GM12873 (cell line): ENCODE data around the gene MYBPH.

ENCODE experiments used
- TF ChIP-seq, protein P1 (sequence below): IDR thresholded peaks from 2 replicates; pipeline ENCODE4 v1.5.1; 2012; ENCODE audit warnings: low read depth, mild to moderate bottlenecking, moderate library complexity, low read length, control low read depth; ENCODE audit not compliant: insufficient read depth; ENCODE audit errors: missing control alignments

The MYBPH gene

DNA sequence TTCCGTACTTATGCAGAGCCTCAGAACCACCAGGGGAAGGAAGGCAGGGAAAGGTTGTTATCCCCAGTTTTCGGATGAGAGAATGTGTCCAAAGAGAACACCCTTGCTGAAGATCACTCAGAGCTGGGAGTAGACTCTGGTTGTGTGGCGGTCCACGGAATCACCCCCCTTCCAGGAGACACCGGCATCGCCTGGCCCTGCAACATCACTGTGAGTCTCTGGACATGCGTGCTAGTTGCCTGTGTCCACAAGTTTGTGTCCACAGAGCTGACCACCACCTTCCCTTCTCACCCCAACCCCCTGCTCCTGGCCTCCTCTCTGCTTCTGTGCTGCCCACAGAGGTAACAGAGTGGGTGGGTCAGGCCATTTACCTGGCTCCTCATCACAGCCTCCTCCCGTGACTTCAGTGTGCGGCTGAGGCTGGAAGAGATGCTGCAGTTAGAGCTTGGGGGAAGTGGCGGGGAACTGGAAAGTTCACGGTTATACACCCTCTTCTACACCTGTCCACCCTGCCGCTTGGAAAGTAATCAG, 7.3 kb downstream of the MYBPH start:
- TF ChIP-seq, protein P1, sequence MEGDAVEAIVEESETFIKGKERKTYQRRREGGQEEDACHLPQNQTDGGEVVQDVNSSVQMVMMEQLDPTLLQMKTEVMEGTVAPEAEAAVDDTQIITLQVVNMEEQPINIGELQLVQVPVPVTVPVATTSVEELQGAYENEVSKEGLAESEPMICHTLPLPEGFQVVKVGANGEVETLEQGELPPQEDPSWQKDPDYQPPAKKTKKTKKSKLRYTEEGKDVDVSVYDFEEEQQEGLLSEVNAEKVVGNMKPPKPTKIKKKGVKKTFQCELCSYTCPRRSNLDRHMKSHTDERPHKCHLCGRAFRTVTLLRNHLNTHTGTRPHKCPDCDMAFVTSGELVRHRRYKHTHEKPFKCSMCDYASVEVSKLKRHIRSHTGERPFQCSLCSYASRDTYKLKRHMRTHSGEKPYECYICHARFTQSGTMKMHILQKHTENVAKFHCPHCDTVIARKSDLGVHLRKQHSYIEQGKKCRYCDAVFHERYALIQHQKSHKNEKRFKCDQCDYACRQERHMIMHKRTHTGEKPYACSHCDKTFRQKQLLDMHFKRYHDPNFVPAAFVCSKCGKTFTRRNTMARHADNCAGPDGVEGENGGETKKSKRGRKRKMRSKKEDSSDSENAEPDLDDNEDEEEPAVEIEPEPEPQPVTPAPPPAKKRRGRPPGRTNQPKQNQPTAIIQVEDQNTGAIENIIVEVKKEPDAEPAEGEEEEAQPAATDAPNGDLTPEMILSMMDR, result no peak

- TF ChIP-seq, protein P1, result no peak
These were observed 7.8 kb downstream of the MYBPH start for GRCh38 chr1:203167913-203168200.

DNA sequence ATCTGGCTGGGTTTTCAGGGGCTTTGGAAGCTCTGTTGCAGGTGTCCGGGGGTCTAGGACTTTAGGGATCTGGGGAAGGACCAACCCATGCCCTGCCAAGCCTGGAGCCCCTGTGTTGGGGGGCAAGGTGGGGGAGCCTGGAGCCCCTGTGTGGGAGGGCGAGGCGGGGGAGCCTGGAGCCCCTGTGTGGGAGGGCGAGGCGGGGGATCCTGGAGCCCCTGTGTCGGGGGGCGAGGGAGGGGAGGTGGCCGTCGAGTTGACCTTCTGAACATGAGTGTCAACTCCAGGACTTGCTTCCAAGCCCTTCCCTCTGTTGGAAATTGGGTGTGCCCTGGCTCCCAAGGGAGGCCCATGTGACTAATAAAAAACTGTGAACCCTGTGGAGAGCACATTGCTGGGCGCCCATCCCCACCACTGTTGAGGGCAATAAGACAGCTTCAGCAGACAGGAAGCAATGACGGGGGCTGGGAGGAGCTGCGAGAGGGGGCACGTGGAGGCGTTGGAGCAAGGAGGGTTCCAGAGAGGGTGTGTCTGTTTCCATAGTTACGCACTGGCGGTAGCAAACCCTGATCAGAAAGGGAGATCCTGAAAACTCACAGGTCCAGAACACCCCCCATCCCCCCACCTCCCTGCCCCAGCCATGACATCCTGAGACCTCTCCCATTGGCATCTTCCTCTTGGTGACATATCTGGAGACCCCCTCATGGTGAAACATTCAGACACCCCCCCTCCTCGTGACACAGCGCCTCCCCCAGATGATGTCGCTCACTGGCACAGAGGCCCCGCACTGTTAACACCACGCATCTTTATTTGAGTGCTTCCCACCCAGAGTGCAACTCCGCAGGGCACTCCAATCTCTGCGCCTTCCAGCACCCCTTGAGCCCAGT, 8.4 kb downstream of the MYBPH start:
- TF ChIP-seq, protein P1, result no peak

DNA sequence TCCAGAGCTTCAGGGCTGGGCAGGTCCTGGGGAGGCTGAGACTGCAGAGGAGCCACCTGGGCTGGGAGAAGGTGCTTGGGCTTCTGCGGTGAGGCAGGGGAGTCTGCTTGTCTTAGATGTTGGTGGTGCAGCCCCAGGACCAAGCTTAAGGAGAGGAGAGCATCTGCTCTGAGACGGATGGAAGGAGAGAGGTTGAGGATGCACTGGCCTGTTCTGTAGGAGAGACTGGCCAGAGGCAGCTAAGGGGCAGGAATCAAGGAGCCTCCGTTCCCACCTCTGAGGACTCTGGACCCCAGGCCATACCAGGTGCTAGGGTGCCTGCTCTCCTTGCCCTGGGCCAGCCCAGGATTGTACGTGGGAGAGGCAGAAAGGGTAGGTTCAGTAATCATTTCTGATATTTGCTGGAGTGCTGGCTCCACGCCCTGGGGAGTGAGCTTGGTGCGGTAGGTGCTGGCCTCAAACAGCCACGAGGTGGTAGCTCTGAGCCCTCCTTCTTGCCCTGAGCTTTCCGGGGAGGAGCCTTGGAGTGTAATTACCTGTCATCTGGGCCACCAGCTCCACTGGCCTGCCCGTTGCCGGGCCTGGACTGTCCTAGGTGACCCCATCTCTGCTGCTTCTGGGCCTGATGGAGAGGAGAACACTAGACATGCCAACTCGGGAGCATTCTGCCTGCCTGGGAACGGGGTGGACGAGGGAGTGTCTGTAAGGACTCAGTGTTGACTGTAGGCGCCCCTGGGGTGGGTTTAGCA, 9.3 kb downstream of the MYBPH start:
- TF ChIP-seq, protein P1, result peak; percentile 45

DNA sequence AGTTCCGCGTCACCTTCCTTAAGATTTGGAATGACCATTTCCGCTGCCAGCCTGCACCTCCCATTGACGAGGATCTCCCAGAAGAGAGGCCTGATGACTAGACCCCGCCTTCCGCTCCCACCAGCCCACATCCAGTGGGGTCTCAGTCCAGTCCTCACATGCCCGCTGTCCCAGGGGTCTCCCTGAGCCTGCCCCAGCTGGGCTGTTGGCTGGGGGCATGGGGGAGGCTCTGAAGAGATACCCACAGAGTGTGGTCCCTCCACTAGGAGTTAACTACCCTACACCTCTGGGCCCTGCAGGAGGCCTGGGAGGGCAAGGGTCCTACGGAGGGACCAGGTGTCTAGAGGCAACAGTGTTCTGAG, 9.8 kb downstream of the MYBPH start:
- TF ChIP-seq, protein P1, result no peak

DNA sequence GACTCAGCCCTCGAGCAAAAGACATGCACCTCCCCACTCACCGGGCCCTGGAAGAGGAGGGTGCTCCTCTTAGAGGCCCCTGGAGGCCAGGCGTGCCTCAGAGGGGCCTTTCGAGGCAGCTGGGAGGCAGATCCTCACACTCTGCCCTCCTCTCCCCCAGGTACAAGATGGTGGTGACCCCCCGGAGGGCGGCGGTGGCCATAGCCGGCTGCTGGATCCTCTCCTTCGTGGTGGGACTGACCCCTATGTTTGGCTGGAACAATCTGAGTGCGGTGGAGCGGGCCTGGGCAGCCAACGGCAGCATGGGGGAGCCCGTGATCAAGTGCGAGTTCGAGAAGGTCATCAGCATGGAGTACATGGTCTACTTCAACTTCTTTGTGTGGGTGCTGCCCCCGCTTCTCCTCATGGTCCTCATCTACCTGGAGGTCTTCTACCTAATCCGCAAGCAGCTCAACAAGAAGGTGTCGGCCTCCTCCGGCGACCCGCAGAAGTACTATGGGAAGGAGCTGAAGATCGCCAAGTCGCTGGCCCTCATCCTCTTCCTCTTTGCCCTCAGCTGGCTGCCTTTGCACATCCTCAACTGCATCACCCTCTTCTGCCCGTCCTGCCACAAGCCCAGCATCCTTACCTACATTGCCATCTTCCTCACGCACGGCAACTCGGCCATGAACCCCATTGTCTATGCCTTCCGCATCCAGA, 10.4 kb downstream of the MYBPH start:
- TF ChIP-seq, protein P1, result no peak
